Upper lobe of left lung (tissue), 6 donors: ENCODE results near the gene WASF2. TPM values are rescaled to one million over a fixed set of nuclear protein-coding genes. Genes with fewer than 3 reads are reported as not detected.

Experiments
- ATAC-seq, 2 donors: fragments of 200-7000 bp; cut with Tn5 transposase; one replicate each; pipeline ENCODE4 v1.9.1; 2022; ENCODE audit warnings: mild to moderate bottlenecking in 2 of 2, moderate library complexity in 2 of 2; ENCODE audit not compliant: low FRiP score in 2 of 2
- DNase-seq, 2 donors: peaks; one replicate each; pipeline ENCODE4 v3.0.0-alpha.2; 2019 to 2020
- H3K27ac ChIP-seq, 4 donors: fragments of 200-600 bp; sonication (generic); one replicate each; pipeline ENCODE4 v1.5.1; 2016 to 2019
- H3K27me3 ChIP-seq, 4 donors: fragments of 200-600 bp; sonication (generic); one replicate each; pipeline ENCODE4 v1.5.1; 2017 to 2019
- H3K36me3 ChIP-seq, 4 donors: fragments of 200-600 bp; sonication (generic); one replicate each; pipeline ENCODE4 v1.5.1; 2016 to 2019
- H3K4me1 ChIP-seq, 4 donors: fragments of 200-600 bp; sonication (generic); one replicate each; pipeline ENCODE4 v1.5.1; 2018 to 2019
- H3K4me3 ChIP-seq, 4 donors: fragments of 200-600 bp; sonication (generic); one replicate each; pipeline ENCODE4 v1.5.1; 2017 to 2019; ENCODE audit warnings: mild to moderate bottlenecking in 2 of 4, moderate library complexity in 1 of 4
- H3K9me3 ChIP-seq, 4 donors: fragments of 200-600 bp; sonication (generic); one replicate each; pipeline ENCODE4 v1.5.1; 2018 to 2019
- CTCF ChIP-seq, 6 experiments: fragments of 450-650 bp in 4 of 6; fragments of 200-600 bp in 2 of 6; sonication (generic) in 2 of 6; IDR thresholded peaks; one replicate each; pipeline ENCODE4 v1.5.1; 2016 to 2019; ENCODE audit warnings: antibody characterized with exemption in 6 of 6
- EP300 ChIP-seq, 4 donors: sonication (generic); formaldehyde crosslinking; IDR thresholded peaks; one replicate each; pipeline ENCODE4 v1.5.1; 2017; ENCODE audit warnings: antibody characterized with exemption in 4 of 4, control low read depth in 2 of 4
- POLR2A ChIP-seq, 4 donors: fragments of 450-650 bp; IDR thresholded peaks; one replicate each; pipeline ENCODE4 v1.5.1; 2016 to 2017; ENCODE audit warnings: antibody characterized with exemption in 4 of 4, mild to moderate bottlenecking in 2 of 4
- POLR2AphosphoS5 ChIP-seq, 2 donors: sonication (generic); formaldehyde crosslinking; IDR thresholded peaks; one replicate each; pipeline ENCODE4 v1.5.1; 2017; ENCODE audit warnings: antibody characterized with exemption in 2 of 2
- WGBS, 2 donors: methylation state at CpG; one replicate each; pipeline ENCODE4 v1.1.5; 2017 to 2018; 5-methylcytosine and 5-hydroxymethylcytosine counted together
- total RNA-seq, 6 donors: library from RNA; depleted of rRNA in 4 of 6; stranded (reverse); fragments of >200 nt in 4 of 6; gene quantifications; one replicate each; pipeline versions ENCODE4 v1.1.0 to v1.2.1, GENCODE V29; 2016 to 2021
- donor health status: DM: no; HTN: no; CAD: no; lungs with moderate emphysema.
- donor health status: DM: no; HTN: yes; CAD: no; lungs with severe emphysema.

WASF2 gene
- total RNA-seq, 6 donors from 2014 or later: 53.4 to 158 (median 62.2) TPM

GRCh38 chr1:27372022-27372807 lies 117.8 kb downstream of the WASF2 start:
- Histone ChIP-seq H3K4me3 (peak overlapping the region; percentile 18 to 56 (median 38)), H3K9me3 (no peaks in the 10 kb centered on the region), H3K27me3 (no peaks in the 10 kb centered on the region), H3K36me3 (peaks cover 0 to 20% (median 0%) of the 10 kb centered on the region in 4 donors), H3K4me1 (peaks cover 23 to 36% (median 32%) of the 10 kb centered on the region in 4 donors), H3K27ac (peak overlapping the region; percentile 64 to 98 (median 84))
- 69 to 83% methylated on average over 19 of the region's 19 CpGs for WGBS, 2 donors
- ATAC-seq (no peak), DNase-seq (peak in 1 of 2 donors; percentile 66)
- no peak for TF ChIP-seq CTCF (IDR thresholded peaks at IDR 0.05)
- no peak for TF ChIP-seq POLR2AphosphoS5 (IDR thresholded peaks at IDR 0.05)

- TF ChIP-seq EP300 (IDR thresholded peaks at IDR 0.05) (peak in 1 of 4 donors; percentile 4), POLR2AphosphoS5 (IDR thresholded peaks at IDR 0.05) (peak; percentile 49 to 65), CTCF (IDR thresholded peaks at IDR 0.05) (peak in 4 of 6 experiments; percentile 14 to 32 (median 20)), POLR2A (IDR thresholded peaks at IDR 0.05) (no peak)
- no peaks in the 10 kb centered on the region for H3K9me3 ChIP-seq
- H3K4me3 ChIP-seq: peak overlapping the region; percentile 11 to 56 (median 38)
- 44 to 48% methylated on average over 3 to 13 of the region's 13 CpGs for WGBS, 2 donors
- H3K36me3 ChIP-seq: peaks cover 2 to 31% (median 5%) of the 10 kb centered on the region in 4 donors
- no peaks in the 10 kb centered on the region for H3K27me3 ChIP-seq
- DNase-seq (no peak), ATAC-seq (no peak)
- peak overlapping the region; percentile 13 to 98 (median 84) for H3K27ac ChIP-seq
- peaks cover 40 to 44% (median 41%) of the 10 kb centered on the region in 4 donors for H3K4me1 ChIP-seq
Observed at GRCh38 chr1:27368869-27369582, 120.9 kb downstream of the WASF2 start.

GRCh38 chr1:27367160-27367650 lies 122.8 kb downstream of the WASF2 start:
- DNase-seq (no peak), ATAC-seq (no peak)
- Histone ChIP-seq H3K27ac (peak overlapping the region; percentile 93 to 98 (median 98)), H3K9me3 (no peaks in the 10 kb centered on the region), H3K27me3 (no peaks in the 10 kb centered on the region), H3K36me3 (peaks cover 11 to 42% (median 24%) of the 10 kb centered on the region in 4 donors), H3K4me3 (peak overlapping the region in 3 of 4 donors; percentile 59 to 92 (median 84)), H3K4me1 (peaks cover 42 to 49% (median 45%) of the 10 kb centered on the region in 4 donors)
- TF ChIP-seq POLR2A (IDR thresholded peaks at IDR 0.05) (no peak), CTCF (IDR thresholded peaks at IDR 0.05) (no peak), EP300 (IDR thresholded peaks at IDR 0.05) (no peak)
- WGBS, 2 donors: 27 to 41% methylated on average over 5 to 8 of the region's 8 CpGs

- TF ChIP-seq POLR2AphosphoS5 (IDR thresholded peaks at IDR 0.05): peak; percentile 92 to 93
- TF ChIP-seq CTCF (IDR thresholded peaks at IDR 0.05): peak; percentile 20 to 55 (median 49)
- peak in 3 of 4 donors; percentile 71 to 88 (median 88) for TF ChIP-seq POLR2A (IDR thresholded peaks at IDR 0.05)
- peak in 2 of 4 donors; percentile 90 to 95 for TF ChIP-seq EP300 (IDR thresholded peaks at IDR 0.05)
- DNase-seq: peak; percentile 94 to 95
- Histone ChIP-seq H3K27me3 (no peaks in the 10 kb centered on the region), H3K27ac (peak within 1 kb of the TSS; percentile 93 to 98 (median 98)), H3K4me1 (peaks cover 42 to 49% (median 45%) of the 10 kb centered on the region in 4 donors), H3K9me3 (no peaks in the 10 kb centered on the region), H3K36me3 (peaks cover 11 to 48% (median 30%) of the 10 kb centered on the region in 4 donors), H3K4me3 (peak within 1 kb of the TSS; percentile 59 to 92 (median 78))
- peak; percentile 88 to 92 for ATAC-seq
- 0 to 2% methylated on average over 8 to 33 of the region's 67 CpGs for WGBS, 2 donors
Observed at GRCh38 chr1:27366411-27367159, 123.4 kb downstream of the WASF2 start, which contains the start of gene MAP3K6. Gene MAP3K6, minus strand, starts transcription at chr1:27366961. Its CDS starts 364 bp downstream, at chr1:27366597.
